IPS DF 6.9 (cell line): Measurements from ENCODE around the gene ROBO1.

Experiments
- DNase-seq: peaks from one replicate; pipeline ENCODE4 v3.0.0-alpha.2; 2013; ENCODE audit warnings: low read depth, low spot score
- H3K27ac ChIP-seq: one replicate; pipeline ENCODE4 v1.5.1; 2013; ENCODE audit warnings: low read length, control low read depth
- H3K27me3 ChIP-seq: 2 replicates; pipeline ENCODE4 v1.6.1; 2013; ENCODE audit warnings: mild to moderate bottlenecking, low read length; ENCODE audit not compliant: control insufficient read depth, insufficient read depth
- H3K36me3 ChIP-seq: 2 replicates; pipeline ENCODE4 v1.6.1; 2013; ENCODE audit warnings: low read length; ENCODE audit not compliant: control insufficient read depth, insufficient read depth
- H3K4me1 ChIP-seq: 2 replicates; pipeline ENCODE4 v1.6.1; 2013; ENCODE audit warnings: low read length; ENCODE audit not compliant: control insufficient read depth, insufficient read depth
- H3K4me3 ChIP-seq: 2 replicates; pipeline ENCODE4 v1.5.1; 2013; ENCODE audit warnings: mild to moderate bottlenecking, low read length
- H3K9me3 ChIP-seq: 2 replicates; pipeline ENCODE4 v1.6.1; 2013; ENCODE audit warnings: low read length, inconsistent platforms; ENCODE audit not compliant: control insufficient read depth, insufficient read depth
- whole genome bisulfite sequencing: extraction: QIAGEN DNeasy Blood & Tissue Kit; methylation state at CpG from one replicate; pipeline ENCODE4 v1.1.7; 2013; ENCODE audit warnings: mixed read lengths, missing lambda C conversion rate; ENCODE audit not compliant: insufficient read length, insufficient coverage; 5-methylcytosine and 5-hydroxymethylcytosine counted together

The ROBO1 gene

GRCh38 chr3:78812166-78812565, 955.6 kb downstream of the ROBO1 start:
- Histone ChIP-seq H3K4me1 (no peaks in the 10 kb centered on the region), H3K9me3 (no peaks in the 10 kb centered on the region)
- no peak for DNase-seq

GRCh38 chr3:78809966-78810365, 957.8 kb downstream of the ROBO1 start:
- no peaks in the 10 kb centered on the region for H3K27me3 ChIP-seq
- no peak overlapping the region for H3K27ac ChIP-seq
- no peaks in the 10 kb centered on the region for H3K9me3 ChIP-seq
- H3K4me1 ChIP-seq: no peaks in the 10 kb centered on the region
- no peaks in the 10 kb centered on the region for H3K36me3 ChIP-seq
- WGBS: no CpG with 5 or more reads among the region's 4 CpGs
- no peak overlapping the region for H3K4me3 ChIP-seq
- DNase-seq: no peak

More at GRCh38 chr3:78812166-78812565, 955.6 kb downstream of the ROBO1 start:
- no peak overlapping the region for H3K4me3 ChIP-seq
- no CpG with 5 or more reads among the region's 3 CpGs for WGBS
- no peaks in the 10 kb centered on the region for H3K27me3 ChIP-seq
- H3K27ac ChIP-seq: no peak overlapping the region
- no peaks in the 10 kb centered on the region for H3K36me3 ChIP-seq

GRCh38 chr3:78804251-78805037, 963.4 kb downstream of the ROBO1 start:
- no CpG with 5 or more reads among the region's 2 CpGs for WGBS
- no peaks in the 10 kb centered on the region for H3K27me3 ChIP-seq
- H3K27ac ChIP-seq: no peak overlapping the region
- no peaks in the 10 kb centered on the region for H3K4me1 ChIP-seq
- DNase-seq: no peak
- H3K36me3 ChIP-seq: no peaks in the 10 kb centered on the region
- H3K9me3 ChIP-seq: no peaks in the 10 kb centered on the region
- no peak overlapping the region for H3K4me3 ChIP-seq

GRCh38 chr3:78802562-78802930, 965.3 kb downstream of the ROBO1 start:
- Histone ChIP-seq H3K36me3 (no peaks in the 10 kb centered on the region), H3K27ac (no peak overlapping the region), H3K4me3 (no peak overlapping the region), H3K9me3 (no peaks in the 10 kb centered on the region), H3K4me1 (no peaks in the 10 kb centered on the region), H3K27me3 (no peaks in the 10 kb centered on the region)
- no CpG with 5 or more reads among the region's 1 CpG for WGBS
- no peak for DNase-seq

- H3K9me3 ChIP-seq: no peaks in the 10 kb centered on the region
- H3K4me3 ChIP-seq: no peak overlapping the region
- DNase-seq: no peak
- no peaks in the 10 kb centered on the region for H3K27me3 ChIP-seq
- H3K4me1 ChIP-seq: no peaks in the 10 kb centered on the region
- no peaks in the 10 kb centered on the region for H3K36me3 ChIP-seq
- no peak overlapping the region for H3K27ac ChIP-seq
Measured at GRCh38 chr3:78801926-78802561, 965.8 kb downstream of the ROBO1 start.

- no peak overlapping the region for H3K4me3 ChIP-seq
- no CpG with 5 or more reads among the region's 1 CpG for WGBS
- no peaks in the 10 kb centered on the region for H3K27me3 ChIP-seq
- no peaks in the 10 kb centered on the region for H3K36me3 ChIP-seq
- no peaks in the 10 kb centered on the region for H3K9me3 ChIP-seq
- no peak overlapping the region for H3K27ac ChIP-seq
- no peak for DNase-seq
- no peaks in the 10 kb centered on the region for H3K4me1 ChIP-seq
Measured at GRCh38 chr3:78799681-78800080, 968.1 kb downstream of the ROBO1 start.

GRCh38 chr3:78798266-78798832, 969.4 kb downstream of the ROBO1 start:
- Histone ChIP-seq H3K36me3 (no peaks in the 10 kb centered on the region), H3K9me3 (no peaks in the 10 kb centered on the region), H3K27ac (no peak overlapping the region), H3K4me1 (no peaks in the 10 kb centered on the region), H3K4me3 (no peak overlapping the region), H3K27me3 (no peaks in the 10 kb centered on the region)
- DNase-seq: no peak

- Histone ChIP-seq H3K36me3 (no peaks in the 10 kb centered on the region), H3K4me3 (no peak overlapping the region), H3K27ac (no peak overlapping the region), H3K27me3 (no peaks in the 10 kb centered on the region), H3K9me3 (no peaks in the 10 kb centered on the region), H3K4me1 (no peaks in the 10 kb centered on the region)
- no peak for DNase-seq
- no CpG with 5 or more reads among the region's 1 CpG for WGBS
Measured at GRCh38 chr3:78794431-78794830, 973.4 kb downstream of the ROBO1 start.

GRCh38 chr3:78792733-78793132, 975.1 kb downstream of the ROBO1 start:
- no CpG with 5 or more reads among the region's 1 CpG for WGBS
- Histone ChIP-seq H3K36me3 (no peaks in the 10 kb centered on the region), H3K27ac (no peak overlapping the region)

GRCh38 chr3:78792212-78792611, 975.6 kb downstream of the ROBO1 start:
- H3K27me3 ChIP-seq: no peaks in the 10 kb centered on the region
- WGBS: 100% methylated on average over 1 of the region's 1 CpG
- H3K4me1 ChIP-seq: no peaks in the 10 kb centered on the region
- H3K36me3 ChIP-seq: no peaks in the 10 kb centered on the region
- H3K4me3 ChIP-seq: no peak overlapping the region
- H3K27ac ChIP-seq: no peak overlapping the region
- no peak for DNase-seq
- H3K9me3 ChIP-seq: no peaks in the 10 kb centered on the region

More at GRCh38 chr3:78792733-78793132, 975.1 kb downstream of the ROBO1 start:
- H3K4me1 ChIP-seq: no peaks in the 10 kb centered on the region
- no peak overlapping the region for H3K4me3 ChIP-seq
- no peaks in the 10 kb centered on the region for H3K9me3 ChIP-seq
- no peak for DNase-seq
- no peaks in the 10 kb centered on the region for H3K27me3 ChIP-seq
